ENCODE data around the gene RHOC.

DNA sequence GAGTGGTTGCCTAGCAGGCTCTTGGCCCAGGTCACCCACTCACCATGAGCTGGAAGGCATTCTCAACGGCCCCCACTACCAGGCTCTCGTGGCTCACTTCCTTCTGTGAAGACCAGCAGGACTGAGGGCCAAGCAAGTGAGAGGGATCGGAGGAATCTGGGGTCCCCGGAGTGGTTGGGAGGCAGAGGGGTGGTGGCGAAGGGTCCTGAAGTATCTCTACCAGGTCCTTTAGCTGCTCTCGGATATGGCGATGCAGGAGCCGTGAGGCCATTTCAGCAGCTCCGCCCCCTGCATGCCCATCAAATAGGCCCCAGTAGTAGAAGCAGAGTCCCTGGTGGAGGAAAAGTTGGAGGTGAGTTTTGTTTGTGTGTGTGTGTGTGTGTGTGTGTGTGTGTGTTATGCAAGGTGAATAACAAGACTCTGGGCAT lies 5.8 kb upstream of the RHOC start:
- TF ChIP-seq CTCF (IDR thresholded peaks at IDR 0.05) (no peak), EP300 (IDR thresholded peaks at IDR 0.05) (no peak)
